WTC11 (cell line): ENCODE results near the gene SYNGR1. TPM values are rescaled to one million over a fixed set of nuclear protein-coding genes. Genes with fewer than 3 reads are reported as not detected.
"Not testable (repeated sequence)": the region's sequence is repeated elsewhere in the genome, so short reads cannot be mapped to it uniquely, and the experiment has no call there.

Experiments
- ATAC-seq: fragments of 200-7000 bp; cut with Tn5 transposase; 2 replicates; pipeline ENCODE4 v1.10.0; 2021; ENCODE audit warnings: mild to moderate bottlenecking, moderate library complexity
- CTCF ChIA-PET: fragments of 300-600 bp; sonication (Branson Sonifier 250); formaldehyde crosslinking; loops from one replicate; lab custom pipeline; 2021; ENCODE audit warnings: antibody characterized with exemption; lab: Charles Lee
- POLR2A ChIA-PET: fragments of 350-600 bp; sonication (Branson Sonifier 250); formaldehyde crosslinking; loops from one replicate; lab custom pipeline; 2021; ENCODE audit warnings: antibody characterized with exemption; lab: Charles Lee
- DNase-seq: peaks from one replicate; pipeline ENCODE4 v3.0.0; 2021; ENCODE audit warnings: low spot score
- H3K27ac Mint-ChIP-seq: 2 replicates; pipeline ENCODE4 v1.8.0; 2021; ENCODE audit warnings: mixed read lengths
- H3K27me3 Mint-ChIP-seq: 2 replicates; pipeline ENCODE4 v1.8.0; 2021; ENCODE audit warnings: low read depth, mild to moderate bottlenecking, moderate library complexity, mixed read lengths
- H3K36me3 Mint-ChIP-seq: 2 replicates; pipeline ENCODE4 v1.8.0; 2021; ENCODE audit warnings: mixed read lengths
- H3K4me1 Mint-ChIP-seq: 2 replicates; pipeline ENCODE4 v1.8.0; 2022; ENCODE audit warnings: mixed read lengths
- H3K4me3 Mint-ChIP-seq: 2 replicates; pipeline ENCODE4 v1.8.0; 2021; ENCODE audit warnings: mild to moderate bottlenecking, moderate library complexity, mixed read lengths
- H3K9me3 Mint-ChIP-seq: 2 replicates; pipeline ENCODE4 v1.8.0; 2021; ENCODE audit warnings: mixed read lengths
- CBFB ChIP-seq: sonication (generic); formaldehyde crosslinking; IDR thresholded peaks from 2 replicates; pipeline ENCODE4 v1.8.1; 2022; ENCODE audit warnings: mild to moderate bottlenecking, low read depth, missing genetic modification reagents
- CREM ChIP-seq: sonication (generic); formaldehyde crosslinking; IDR thresholded peaks from 2 replicates; pipeline ENCODE4 v1.8.1; 2022; ENCODE audit warnings: mild to moderate bottlenecking, missing genetic modification reagents, moderate library complexity
- E2F1 ChIP-seq: sonication (generic); formaldehyde crosslinking; IDR thresholded peaks from 2 replicates; pipeline ENCODE4 v1.8.0; 2022; ENCODE audit warnings: mild to moderate bottlenecking, missing genetic modification reagents
- ELF4 ChIP-seq: sonication (generic); formaldehyde crosslinking; IDR thresholded peaks from 2 replicates; pipeline ENCODE4 v1.8.1; 2022; ENCODE audit warnings: low read depth, mild to moderate bottlenecking, moderate library complexity, missing genetic modification reagents
- ESRRA ChIP-seq: sonication (generic); formaldehyde crosslinking; IDR thresholded peaks from 2 replicates; pipeline ENCODE4 v1.8.1; 2022; ENCODE audit warnings: mild to moderate bottlenecking, missing genetic modification reagents, borderline replicate concordance
- FOXP1 ChIP-seq: sonication (generic); formaldehyde crosslinking; IDR thresholded peaks from 2 replicates; pipeline ENCODE4 v1.8.0; 2022; ENCODE audit warnings: missing genetic modification reagents, mild to moderate bottlenecking, moderate library complexity, borderline replicate concordance
- FOXP4 ChIP-seq: sonication (generic); formaldehyde crosslinking; IDR thresholded peaks from 2 replicates; pipeline ENCODE4 v1.8.0; 2022; ENCODE audit warnings: mild to moderate bottlenecking, missing genetic modification reagents
- GABPB1 ChIP-seq: sonication (generic); formaldehyde crosslinking; IDR thresholded peaks from 2 replicates; pipeline ENCODE4 v1.8.1; 2023; ENCODE audit warnings: mild to moderate bottlenecking, missing genetic modification reagents
- GTF2I ChIP-seq: fragments of 250-450 bp; sonication (Bioruptor Pico); conservative IDR thresholded peaks from 2 replicates; pipeline ENCODE4 v1.4.0; 2021; ENCODE audit warnings: mild to moderate bottlenecking
- JUN ChIP-seq: sonication (generic); formaldehyde crosslinking; IDR thresholded peaks from 2 replicates; pipeline ENCODE4 v1.8.0; 2023; ENCODE audit warnings: mild to moderate bottlenecking, missing genetic modification reagents
- KAT7 ChIP-seq: sonication (generic); formaldehyde crosslinking; IDR thresholded peaks from 2 replicates; pipeline ENCODE4 v1.8.1; 2023; ENCODE audit warnings: missing genetic modification reagents, mild to moderate bottlenecking, borderline replicate concordance
- PREB ChIP-seq: sonication (generic); formaldehyde crosslinking; IDR thresholded peaks from 2 replicates; pipeline ENCODE4 v1.8.1; 2022; ENCODE audit warnings: mild to moderate bottlenecking, missing genetic modification reagents, moderate library complexity, borderline replicate concordance
- TEAD1 ChIP-seq: sonication (generic); formaldehyde crosslinking; IDR thresholded peaks from 2 replicates; pipeline ENCODE4 v1.8.0; 2022; ENCODE audit warnings: mild to moderate bottlenecking, missing genetic modification reagents
- USF2 ChIP-seq: sonication (generic); formaldehyde crosslinking; IDR thresholded peaks from 2 replicates; pipeline ENCODE4 v1.8.1; 2023; ENCODE audit warnings: mild to moderate bottlenecking, missing genetic modification reagents, moderate library complexity
- ZNF219 ChIP-seq: sonication (generic); formaldehyde crosslinking; IDR thresholded peaks from 2 replicates; pipeline ENCODE4 v1.8.0; 2023; ENCODE audit warnings: missing genetic modification reagents, mild to moderate bottlenecking, borderline replicate concordance
- ZNF423 ChIP-seq: fragments of 250-450 bp; sonication (Bioruptor Pico); IDR thresholded peaks from 2 replicates; pipeline ENCODE4 v2.1.2; 2022; ENCODE audit warnings: mild to moderate bottlenecking, moderate library complexity
- ZNF671 ChIP-seq: fragments of 250-450 bp; sonication (Bioruptor Pico); IDR thresholded peaks from 2 replicates; pipeline ENCODE4 v1.8.0; 2021; ENCODE audit warnings: mild to moderate bottlenecking
- total RNA-seq: library from RNA; stranded (reverse); gene quantifications from 3 replicates; pipeline ENCODE4 v1.2.3, GENCODE V29; 2021
- TF ChIP-seq, protein P1 (sequence below): sonication (generic); formaldehyde crosslinking; IDR thresholded peaks from 2 replicates; pipeline ENCODE4 v1.8.1; 2023; ENCODE audit warnings: mild to moderate bottlenecking, moderate library complexity, missing genetic modification reagents
- TF ChIP-seq, protein P2 (sequence below): sonication (generic); formaldehyde crosslinking; IDR thresholded peaks from 2 replicates; pipeline ENCODE4 v1.8.0; 2023; ENCODE audit warnings: missing genetic modification reagents
- TF ChIP-seq, protein P3 (sequence below): sonication (generic); formaldehyde crosslinking; IDR thresholded peaks from 2 replicates; pipeline ENCODE4 v1.8.1; 2022; ENCODE audit warnings: mild to moderate bottlenecking, moderate library complexity, missing genetic modification reagents

Gene SYNGR1
- total RNA-seq, 1 experiment from 2014 or later: 35.3 TPM

DNA sequence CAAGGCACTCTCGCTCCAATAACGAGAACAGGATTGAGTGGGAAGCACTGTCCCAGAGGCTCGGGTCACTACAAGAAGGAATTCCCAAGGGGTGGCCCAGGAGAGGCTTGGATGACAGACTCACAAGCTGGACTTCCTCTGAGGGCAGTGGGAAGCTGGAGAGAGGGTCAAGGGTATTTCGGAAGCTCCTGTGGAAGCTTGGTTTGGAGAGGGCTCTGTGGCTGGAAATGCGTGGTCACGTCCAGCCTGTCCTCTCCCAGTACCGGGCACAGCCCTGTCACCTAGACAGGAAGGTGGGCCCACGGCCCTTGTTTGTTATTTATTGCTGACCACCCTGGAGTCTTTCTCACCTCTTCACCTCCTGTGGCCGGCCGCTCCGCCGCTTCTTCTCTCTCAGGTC is 5.3 kb downstream of the SYNGR1 start:
- ChIA-PET CTCF (interaction anchor here (0.7 to 4.1 kb wide), 2 partner anchors 12 to 24 kb away, joined by 3 to 20 read pairs; no protein-coding TSS in a partner anchor), POLR2A (interaction anchor here (0.6 kb wide), 1 partner anchor 241 kb away, joined by 9 read pairs; no protein-coding TSS in a partner anchor)
- Mint-ChIP-seq H3K36me3 (peaks cover 5% of the 10 kb centered on the region), H3K27ac (no peak overlapping the region), H3K4me3 (no peak overlapping the region), H3K4me1 (peaks cover 28% of the 10 kb centered on the region), H3K27me3 (no peaks in the 10 kb centered on the region; the same call in 1 of the 2 replicates), H3K9me3 (no peaks in the 10 kb centered on the region)
- no peak for DNase-seq
- TF ChIP-seq, protein P1, sequence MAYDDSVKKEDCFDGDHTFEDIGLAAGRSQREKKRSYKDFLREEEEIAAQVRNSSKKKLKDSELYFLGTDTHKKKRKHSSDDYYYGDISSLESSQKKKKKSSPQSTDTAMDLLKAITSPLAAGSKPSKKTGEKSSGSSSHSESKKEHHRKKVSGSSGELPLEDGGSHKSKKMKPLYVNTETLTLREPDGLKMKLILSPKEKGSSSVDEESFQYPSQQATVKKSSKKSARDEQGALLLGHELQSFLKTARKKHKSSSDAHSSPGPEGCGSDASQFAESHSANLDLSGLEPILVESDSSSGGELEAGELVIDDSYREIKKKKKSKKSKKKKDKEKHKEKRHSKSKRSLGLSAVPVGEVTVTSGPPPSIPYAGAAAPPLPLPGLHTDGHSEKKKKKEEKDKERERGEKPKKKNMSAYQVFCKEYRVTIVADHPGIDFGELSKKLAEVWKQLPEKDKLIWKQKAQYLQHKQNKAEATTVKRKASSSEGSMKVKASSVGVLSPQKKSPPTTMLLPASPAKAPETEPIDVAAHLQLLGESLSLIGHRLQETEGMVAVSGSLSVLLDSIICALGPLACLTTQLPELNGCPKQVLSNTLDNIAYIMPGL (CRISPR knock-in tag): no peak
- TF ChIP-seq ELF4 (CRISPR knock-in tag): no peak
- no peak for TF ChIP-seq CREM (CRISPR knock-in tag)
- TF ChIP-seq FOXP4 (CRISPR knock-in tag): no peak
- no peak for TF ChIP-seq PREB (CRISPR knock-in tag)
- TF ChIP-seq KAT7 (CRISPR knock-in tag): no peak
- TF ChIP-seq, protein P2, sequence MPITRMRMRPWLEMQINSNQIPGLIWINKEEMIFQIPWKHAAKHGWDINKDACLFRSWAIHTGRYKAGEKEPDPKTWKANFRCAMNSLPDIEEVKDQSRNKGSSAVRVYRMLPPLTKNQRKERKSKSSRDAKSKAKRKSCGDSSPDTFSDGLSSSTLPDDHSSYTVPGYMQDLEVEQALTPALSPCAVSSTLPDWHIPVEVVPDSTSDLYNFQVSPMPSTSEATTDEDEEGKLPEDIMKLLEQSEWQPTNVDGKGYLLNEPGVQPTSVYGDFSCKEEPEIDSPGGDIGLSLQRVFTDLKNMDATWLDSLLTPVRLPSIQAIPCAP: no peak
- TF ChIP-seq TEAD1: no peak
- no peak for TF ChIP-seq GTF2I (CRISPR knock-in tag)
- TF ChIP-seq E2F1 (CRISPR knock-in tag): no peak
- no peak for TF ChIP-seq USF2 (CRISPR knock-in tag)
- no peak for TF ChIP-seq ZNF219 (CRISPR knock-in tag)
- TF ChIP-seq ESRRA (CRISPR knock-in tag): no peak
- TF ChIP-seq JUN: no peak
- TF ChIP-seq ZNF671 (CRISPR knock-in tag): no peak
- no peak for TF ChIP-seq FOXP1 (CRISPR knock-in tag)
- TF ChIP-seq GABPB1 (CRISPR knock-in tag): no peak
- TF ChIP-seq ZNF423 (CRISPR knock-in tag): no peak
- TF ChIP-seq, protein P3, sequence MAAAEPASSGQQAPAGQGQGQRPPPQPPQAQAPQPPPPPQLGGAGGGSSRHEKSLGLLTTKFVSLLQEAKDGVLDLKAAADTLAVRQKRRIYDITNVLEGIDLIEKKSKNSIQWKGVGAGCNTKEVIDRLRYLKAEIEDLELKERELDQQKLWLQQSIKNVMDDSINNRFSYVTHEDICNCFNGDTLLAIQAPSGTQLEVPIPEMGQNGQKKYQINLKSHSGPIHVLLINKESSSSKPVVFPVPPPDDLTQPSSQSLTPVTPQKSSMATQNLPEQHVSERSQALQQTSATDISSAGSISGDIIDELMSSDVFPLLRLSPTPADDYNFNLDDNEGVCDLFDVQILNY (CRISPR knock-in tag): no peak
- no peak for TF ChIP-seq CBFB (CRISPR knock-in tag)
- ATAC-seq: no peak

DNA sequence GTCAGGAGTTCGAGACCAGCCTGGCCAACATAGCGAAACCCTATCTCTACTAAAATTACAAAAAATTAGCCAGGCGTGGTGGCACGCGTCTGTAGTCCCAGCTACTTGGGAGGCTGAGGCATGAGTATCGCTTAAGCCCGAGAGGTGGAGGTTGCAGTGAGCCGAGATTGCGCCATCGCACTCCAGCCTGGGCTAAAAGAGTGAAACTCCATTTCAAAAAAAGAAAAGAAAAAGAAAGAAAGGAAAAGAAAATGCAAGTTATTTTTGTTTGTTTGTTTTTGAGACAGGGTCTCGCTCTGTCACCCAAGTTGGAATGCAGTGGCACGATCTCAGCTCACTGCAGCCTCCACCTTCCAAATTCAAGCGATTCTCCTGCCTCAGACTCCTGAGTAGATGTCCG is 6.0 kb downstream of the SYNGR1 start:
- H3K27me3 Mint-ChIP-seq, H3K4me3 Mint-ChIP-seq, H3K9me3 Mint-ChIP-seq, DNase-seq, H3K27ac Mint-ChIP-seq, ATAC-seq, CTCF ChIA-PET, H3K36me3 Mint-ChIP-seq, POLR2A ChIA-PET: not testable (repeated sequence)
- H3K4me1 Mint-ChIP-seq: peaks cover 32% of the 10 kb centered on the region
